Lower leg skin (tissue), 3 donors: ENCODE data around the gene IL11.

Source experiments
- CTCF ChIP-seq, 3 donors: fragments of 450-650 bp; IDR thresholded peaks; one replicate each; pipeline ENCODE4 v1.5.1; 2016; ENCODE audit warnings: antibody characterized with exemption in 3 of 3, mild to moderate bottlenecking in 3 of 3, moderate library complexity in 2 of 3
- POLR2A ChIP-seq, 2 donors: fragments of 450-650 bp; IDR thresholded peaks; one replicate each; pipeline ENCODE4 v1.6.1; 2016 to 2017; ENCODE audit warnings: antibody characterized with exemption in 2 of 2, mild to moderate bottlenecking in 1 of 2, moderate library complexity in 1 of 2

DNA sequence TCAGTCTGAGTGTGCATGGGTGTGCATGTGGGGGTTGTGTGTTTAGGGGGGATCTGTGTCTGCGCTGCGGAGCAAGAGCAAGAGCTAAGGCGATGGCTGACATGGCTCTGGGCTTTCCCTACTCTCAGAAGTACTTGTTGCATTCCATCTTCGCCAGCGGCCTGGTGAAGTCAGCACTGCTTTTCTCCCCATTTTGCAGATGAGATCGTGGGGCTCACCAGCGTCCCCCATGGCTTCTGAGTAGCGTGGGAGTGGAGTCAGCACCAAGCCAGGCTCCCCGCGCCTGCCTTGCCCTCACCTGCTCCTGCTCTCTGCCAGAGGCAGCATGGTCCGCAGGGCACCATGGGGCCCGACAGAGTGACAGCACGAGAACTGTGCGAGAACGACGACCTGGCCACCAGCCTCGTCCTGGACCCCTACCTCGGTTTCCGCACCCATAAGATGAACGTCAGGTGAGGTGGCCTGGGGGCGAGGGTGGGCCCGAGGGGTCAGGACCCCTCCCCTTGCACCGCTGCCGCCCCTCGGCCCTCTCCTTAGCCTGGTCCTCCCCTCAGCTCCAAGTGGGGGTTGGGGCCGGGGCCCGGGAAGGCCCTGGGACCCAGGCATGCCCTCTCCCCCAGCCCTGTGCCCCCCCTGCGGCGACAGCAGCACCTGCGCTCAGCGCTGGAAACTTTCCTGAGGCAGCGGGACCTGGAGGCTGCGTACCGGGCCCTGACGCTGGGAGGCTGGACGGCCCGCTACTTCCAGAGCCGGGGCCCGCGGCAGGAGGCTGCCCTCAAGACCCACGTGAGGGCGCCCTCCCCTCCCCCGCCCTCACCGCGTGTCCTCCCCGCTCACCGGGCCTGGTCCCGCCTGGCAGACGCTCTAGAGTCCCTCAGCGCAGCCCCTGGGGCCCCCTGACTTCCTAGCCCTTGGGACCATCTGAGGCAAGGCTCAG is 28.4 kb downstream of the IL11 start:
- TF ChIP-seq POLR2A (IDR thresholded peaks at IDR 0.05): no peak
- no peak for TF ChIP-seq CTCF (IDR thresholded peaks at IDR 0.05)
